Measurements from ENCODE around the gene LGR5.

- TF ChIP-seq, protein P1, sequence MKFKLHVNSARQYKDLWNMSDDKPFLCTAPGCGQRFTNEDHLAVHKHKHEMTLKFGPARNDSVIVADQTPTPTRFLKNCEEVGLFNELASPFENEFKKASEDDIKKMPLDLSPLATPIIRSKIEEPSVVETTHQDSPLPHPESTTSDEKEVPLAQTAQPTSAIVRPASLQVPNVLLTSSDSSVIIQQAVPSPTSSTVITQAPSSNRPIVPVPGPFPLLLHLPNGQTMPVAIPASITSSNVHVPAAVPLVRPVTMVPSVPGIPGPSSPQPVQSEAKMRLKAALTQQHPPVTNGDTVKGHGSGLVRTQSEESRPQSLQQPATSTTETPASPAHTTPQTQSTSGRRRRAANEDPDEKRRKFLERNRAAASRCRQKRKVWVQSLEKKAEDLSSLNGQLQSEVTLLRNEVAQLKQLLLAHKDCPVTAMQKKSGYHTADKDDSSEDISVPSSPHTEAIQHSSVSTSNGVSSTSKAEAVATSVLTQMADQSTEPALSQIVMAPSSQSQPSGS (CRISPR knock-in tag; IDR thresholded peaks at IDR 0.05; ENCODE audit: borderline replicate concordance, low read depth): no peak
- TF ChIP-seq, protein P2, sequence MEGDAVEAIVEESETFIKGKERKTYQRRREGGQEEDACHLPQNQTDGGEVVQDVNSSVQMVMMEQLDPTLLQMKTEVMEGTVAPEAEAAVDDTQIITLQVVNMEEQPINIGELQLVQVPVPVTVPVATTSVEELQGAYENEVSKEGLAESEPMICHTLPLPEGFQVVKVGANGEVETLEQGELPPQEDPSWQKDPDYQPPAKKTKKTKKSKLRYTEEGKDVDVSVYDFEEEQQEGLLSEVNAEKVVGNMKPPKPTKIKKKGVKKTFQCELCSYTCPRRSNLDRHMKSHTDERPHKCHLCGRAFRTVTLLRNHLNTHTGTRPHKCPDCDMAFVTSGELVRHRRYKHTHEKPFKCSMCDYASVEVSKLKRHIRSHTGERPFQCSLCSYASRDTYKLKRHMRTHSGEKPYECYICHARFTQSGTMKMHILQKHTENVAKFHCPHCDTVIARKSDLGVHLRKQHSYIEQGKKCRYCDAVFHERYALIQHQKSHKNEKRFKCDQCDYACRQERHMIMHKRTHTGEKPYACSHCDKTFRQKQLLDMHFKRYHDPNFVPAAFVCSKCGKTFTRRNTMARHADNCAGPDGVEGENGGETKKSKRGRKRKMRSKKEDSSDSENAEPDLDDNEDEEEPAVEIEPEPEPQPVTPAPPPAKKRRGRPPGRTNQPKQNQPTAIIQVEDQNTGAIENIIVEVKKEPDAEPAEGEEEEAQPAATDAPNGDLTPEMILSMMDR (IDR thresholded peaks at IDR 0.05): no peak
- TF ChIP-seq ZNF263 (CRISPR knock-in tag; IDR thresholded peaks at IDR 0.05; ENCODE audit: low read depth): no peak
- TF ChIP-seq ATF1 (CRISPR knock-in tag; IDR thresholded peaks at IDR 0.05): no peak
- TF ChIP-seq TEAD4 (CRISPR knock-in tag; IDR thresholded peaks at IDR 0.05): no peak
- no peak for TF ChIP-seq GABPB1 (CRISPR knock-in tag; IDR thresholded peaks at IDR 0.05)
- TF ChIP-seq, protein P3, sequence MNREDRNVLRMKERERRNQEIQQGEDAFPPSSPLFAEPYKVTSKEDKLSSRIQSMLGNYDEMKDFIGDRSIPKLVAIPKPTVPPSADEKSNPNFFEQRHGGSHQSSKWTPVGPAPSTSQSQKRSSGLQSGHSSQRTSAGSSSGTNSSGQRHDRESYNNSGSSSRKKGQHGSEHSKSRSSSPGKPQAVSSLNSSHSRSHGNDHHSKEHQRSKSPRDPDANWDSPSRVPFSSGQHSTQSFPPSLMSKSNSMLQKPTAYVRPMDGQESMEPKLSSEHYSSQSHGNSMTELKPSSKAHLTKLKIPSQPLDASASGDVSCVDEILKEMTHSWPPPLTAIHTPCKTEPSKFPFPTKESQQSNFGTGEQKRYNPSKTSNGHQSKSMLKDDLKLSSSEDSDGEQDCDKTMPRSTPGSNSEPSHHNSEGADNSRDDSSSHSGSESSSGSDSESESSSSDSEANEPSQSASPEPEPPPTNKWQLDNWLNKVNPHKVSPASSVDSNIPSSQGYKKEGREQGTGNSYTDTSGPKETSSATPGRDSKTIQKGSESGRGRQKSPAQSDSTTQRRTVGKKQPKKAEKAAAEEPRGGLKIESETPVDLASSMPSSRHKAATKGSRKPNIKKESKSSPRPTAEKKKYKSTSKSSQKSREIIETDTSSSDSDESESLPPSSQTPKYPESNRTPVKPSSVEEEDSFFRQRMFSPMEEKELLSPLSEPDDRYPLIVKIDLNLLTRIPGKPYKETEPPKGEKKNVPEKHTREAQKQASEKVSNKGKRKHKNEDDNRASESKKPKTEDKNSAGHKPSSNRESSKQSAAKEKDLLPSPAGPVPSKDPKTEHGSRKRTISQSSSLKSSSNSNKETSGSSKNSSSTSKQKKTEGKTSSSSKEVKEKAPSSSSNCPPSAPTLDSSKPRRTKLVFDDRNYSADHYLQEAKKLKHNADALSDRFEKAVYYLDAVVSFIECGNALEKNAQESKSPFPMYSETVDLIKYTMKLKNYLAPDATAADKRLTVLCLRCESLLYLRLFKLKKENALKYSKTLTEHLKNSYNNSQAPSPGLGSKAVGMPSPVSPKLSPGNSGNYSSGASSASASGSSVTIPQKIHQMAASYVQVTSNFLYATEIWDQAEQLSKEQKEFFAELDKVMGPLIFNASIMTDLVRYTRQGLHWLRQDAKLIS (CRISPR knock-in tag; IDR thresholded peaks at IDR 0.05; ENCODE audit: borderline replicate concordance): no peak
- TF ChIP-seq, protein P4, sequence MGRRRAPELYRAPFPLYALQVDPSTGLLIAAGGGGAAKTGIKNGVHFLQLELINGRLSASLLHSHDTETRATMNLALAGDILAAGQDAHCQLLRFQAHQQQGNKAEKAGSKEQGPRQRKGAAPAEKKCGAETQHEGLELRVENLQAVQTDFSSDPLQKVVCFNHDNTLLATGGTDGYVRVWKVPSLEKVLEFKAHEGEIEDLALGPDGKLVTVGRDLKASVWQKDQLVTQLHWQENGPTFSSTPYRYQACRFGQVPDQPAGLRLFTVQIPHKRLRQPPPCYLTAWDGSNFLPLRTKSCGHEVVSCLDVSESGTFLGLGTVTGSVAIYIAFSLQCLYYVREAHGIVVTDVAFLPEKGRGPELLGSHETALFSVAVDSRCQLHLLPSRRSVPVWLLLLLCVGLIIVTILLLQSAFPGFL (CRISPR knock-in tag; IDR thresholded peaks at IDR 0.05; ENCODE audit: borderline replicate concordance): no peak
- TF ChIP-seq NR2C2 (CRISPR knock-in tag; IDR thresholded peaks at IDR 0.05): no peak
- no peak for TF ChIP-seq ZNF219 (CRISPR knock-in tag; IDR thresholded peaks at IDR 0.05; ENCODE audit: borderline replicate concordance)
- no peak for TF ChIP-seq CBFB (CRISPR knock-in tag; IDR thresholded peaks at IDR 0.05; ENCODE audit: low read depth)
These were observed 127.9 kb downstream of the LGR5 start for GRCh38 chr12:71567537-71567936.

Measured in WTC11 (cell line).